ENCODE results near the gene LTB. TPM values are rescaled to one million over a fixed set of nuclear protein-coding genes. Genes with fewer than 3 reads are reported as not detected.
"Not testable (repeated sequence)": the region's sequence is repeated elsewhere in the genome, so short reads cannot be mapped to it uniquely, and the experiment has no call there.

LTB gene
- total RNA-seq, 1 donor from 2014 or later, result 1.4 TPM

GRCh38 chr6:31609519-31610406 is 27.5 kb upstream of the LTB start:
- no peak for DNase-seq (ENCODE audit: low spot score)

- no peak for DNase-seq (ENCODE audit: low spot score)
Observed at GRCh38 chr6:31607317-31607716, 25.1 kb upstream of the LTB start.

GRCh38 chr6:31597006-31597405 is 14.8 kb upstream of the LTB start:
- no peak for DNase-seq (ENCODE audit: low spot score)

GRCh38 chr6:31592396-31592771 is 10.2 kb upstream of the LTB start:
- no peak for DNase-seq (ENCODE audit: low spot score)

GRCh38 chr6:31590691-31591090 is 8.5 kb upstream of the LTB start:
- DNase-seq (ENCODE audit: low spot score), result not testable (repeated sequence)

- no peak for DNase-seq (ENCODE audit: low spot score)
Observed at GRCh38 chr6:31588871-31589650, 6.8 kb upstream of the LTB start.

- no peak for DNase-seq (ENCODE audit: low spot score)
Observed at GRCh38 chr6:31587791-31588777, 5.9 kb upstream of the LTB start.

- no peak for DNase-seq (ENCODE audit: low spot score)
Observed at GRCh38 chr6:31586599-31587281, 4.5 kb upstream of the LTB start.

GRCh38 chr6:31586008-31586407 is 3.8 kb upstream of the LTB start, which contains the start of gene LST1:
LST1 (plus strand) TSS chr6:31586277; CDS start chr6:31587300, 1,023 bp downstream.
- no peak for DNase-seq (ENCODE audit: low spot score)

GRCh38 chr6:31585491-31585890 is 3.3 kb upstream of the LTB start:
- no peak for DNase-seq (ENCODE audit: low spot score)

- DNase-seq (ENCODE audit: low spot score), result no peak
Observed at GRCh38 chr6:31581434-31582229, 592 bp downstream of the LTB start.

- peak; percentile 96 for DNase-seq (ENCODE audit: low spot score)
Observed at GRCh38 chr6:31580807-31581433, 1.3 kb downstream of the LTB start.

GRCh38 chr6:31580438-31580740 is 1.8 kb downstream of the LTB start:
- DNase-seq (ENCODE audit: low spot score), result no peak

GRCh38 chr6:31579546-31580437 is 2.4 kb downstream of the LTB start:
- DNase-seq (ENCODE audit: low spot score), result no peak

GRCh38 chr6:31579119-31579505 is 3.1 kb downstream of the LTB start:
- DNase-seq (ENCODE audit: low spot score), result no peak

- DNase-seq (ENCODE audit: low spot score), result no peak
Observed at GRCh38 chr6:31578184-31579118, 3.8 kb downstream of the LTB start.

GRCh38 chr6:31577579-31577966 is 4.7 kb downstream of the LTB start:
- no peak for DNase-seq (ENCODE audit: low spot score)
